Measurements from ENCODE around the gene XBP1.
"Not testable (repeated sequence)": the region's sequence is repeated elsewhere in the genome, so short reads cannot be mapped to it uniquely, and the experiment has no call there.

The XBP1 gene

GRCh38 chr22:28800308-28801041 lies at the start of gene XBP1:
Gene XBP1 (minus strand): TSS chr22:28800569.
- Histone ChIP-seq H3K4me3 (peak within 1 kb of the TSS; percentile 78), H3K27ac (peak within 1 kb of the TSS; percentile 43), H3K36me3 (ENCODE audit: insufficient read depth, low read length) (peaks cover 25% of the 10 kb centered on the region), H3K9ac (ENCODE audit: insufficient read length) (peak within 1 kb of the TSS; percentile 87), H3K9me3 (ENCODE audit: low read depth, low read length) (no peaks in the 10 kb centered on the region)
- no peak for DNase-seq (ENCODE audit: low read depth, low spot score)
- no peak for TF ChIP-seq FOXP2 (optimal IDR thresholded peaks at IDR 0.05; ENCODE audit: control extremely low read depth, extremely low read length, insufficient read depth)
- peak; percentile 71 for TF ChIP-seq POLR2AphosphoS5 (IDR thresholded peaks at IDR 0.05; ENCODE audit: borderline replicate concordance, low read depth, low read length)
- TF ChIP-seq EZH2 (IDR thresholded peaks at IDR 0.05), result no peak

DNA sequence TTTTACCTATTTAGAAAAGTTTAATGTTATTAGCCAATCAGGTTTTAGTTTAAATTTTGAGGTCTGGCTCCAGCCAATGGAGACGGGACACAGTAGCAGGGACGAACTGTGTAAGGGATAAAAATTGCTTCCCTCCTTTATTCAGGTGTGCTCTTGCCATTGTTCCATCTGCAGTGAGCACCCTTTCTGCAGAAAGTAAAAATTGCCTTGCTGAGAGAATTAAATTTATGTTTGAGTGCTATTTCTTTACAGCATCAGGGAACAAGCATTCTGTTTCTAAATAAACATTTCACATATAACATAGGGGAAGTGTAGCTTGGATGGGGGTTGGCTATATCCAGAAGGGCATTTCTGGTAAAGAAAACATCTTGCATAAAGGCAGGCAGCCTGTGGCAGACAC lies 46.6 kb upstream of the XBP1 start:
- no peak for DNase-seq (ENCODE audit: low read depth, low spot score)
- H3K9me3 ChIP-seq (ENCODE audit: low read depth, low read length), result no peaks in the 10 kb centered on the region
- no peak overlapping the region for H3K9ac ChIP-seq (ENCODE audit: insufficient read length)
- no peak overlapping the region for H3K27ac ChIP-seq
- no peaks in the 10 kb centered on the region for H3K36me3 ChIP-seq (ENCODE audit: insufficient read depth, low read length)
- H3K4me3 ChIP-seq, result no peak overlapping the region
- no peak for TF ChIP-seq POLR2AphosphoS5 (IDR thresholded peaks at IDR 0.05; ENCODE audit: borderline replicate concordance, low read depth, low read length)
- TF ChIP-seq EZH2 (IDR thresholded peaks at IDR 0.05), result no peak
- no peak for TF ChIP-seq FOXP2 (optimal IDR thresholded peaks at IDR 0.05; ENCODE audit: control extremely low read depth, extremely low read length, insufficient read depth)

DNA sequence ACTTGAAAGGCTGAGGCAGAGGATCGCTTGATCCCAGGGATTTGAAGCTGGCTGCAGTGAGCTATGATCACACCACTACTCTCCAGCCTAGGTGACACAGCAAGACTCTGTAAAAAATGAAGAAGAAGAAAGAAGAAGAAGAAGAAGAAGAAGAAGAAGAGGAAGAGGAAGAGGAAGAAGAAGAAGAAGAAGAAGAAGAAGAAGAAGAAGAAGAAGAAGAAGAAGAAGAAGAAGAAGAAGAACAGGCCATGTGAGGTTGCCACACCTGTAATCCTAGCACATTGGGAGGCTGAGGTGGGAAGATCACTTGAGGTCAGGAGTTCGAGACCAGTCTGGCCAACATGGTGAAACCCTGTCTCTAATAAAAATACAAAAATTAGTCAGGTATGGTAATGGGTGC lies 43.9 kb upstream of the XBP1 start:
- H3K9me3 ChIP-seq (ENCODE audit: low read depth, low read length); H3K9ac ChIP-seq (ENCODE audit: insufficient read length); H3K4me3 ChIP-seq; H3K36me3 ChIP-seq (ENCODE audit: insufficient read depth, low read length); H3K27ac ChIP-seq; DNase-seq (ENCODE audit: low read depth, low spot score): not testable (repeated sequence)

DNA sequence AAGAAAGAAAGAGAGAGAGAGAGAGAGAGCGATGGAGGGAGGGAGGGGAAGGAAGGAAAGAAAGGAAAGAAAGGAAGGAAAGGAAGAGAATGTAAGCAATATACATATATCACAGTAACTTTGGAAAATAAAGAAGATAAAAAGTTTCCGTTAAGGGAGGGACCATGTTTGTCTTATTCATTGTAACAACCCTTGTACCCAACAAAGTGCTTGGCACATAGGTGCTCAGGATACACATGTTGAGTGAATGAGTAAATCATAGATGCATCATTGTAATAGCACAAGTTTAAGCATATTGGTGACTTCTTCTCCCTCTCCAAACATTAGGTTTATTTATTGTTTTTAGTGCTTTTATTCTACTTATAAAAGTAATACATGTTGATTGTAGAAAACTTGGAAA lies 43.3 kb upstream of the XBP1 start:
- Histone ChIP-seq H3K9me3 (ENCODE audit: low read depth, low read length) (no peaks in the 10 kb centered on the region), H3K4me3 (no peak overlapping the region), H3K36me3 (ENCODE audit: insufficient read depth, low read length) (no peaks in the 10 kb centered on the region), H3K27ac (no peak overlapping the region), H3K9ac (ENCODE audit: insufficient read length) (no peak overlapping the region)
- TF ChIP-seq FOXP2 (optimal IDR thresholded peaks at IDR 0.05; ENCODE audit: control extremely low read depth, extremely low read length, insufficient read depth), result no peak
- no peak for TF ChIP-seq POLR2AphosphoS5 (IDR thresholded peaks at IDR 0.05; ENCODE audit: borderline replicate concordance, low read depth, low read length)
- TF ChIP-seq EZH2 (IDR thresholded peaks at IDR 0.05), result no peak
- DNase-seq (ENCODE audit: low read depth, low spot score), result no peak

GRCh38 chr22:28841111-28841510 lies 40.7 kb upstream of the XBP1 start:
- Histone ChIP-seq H3K4me3 (no peak overlapping the region), H3K27ac (no peak overlapping the region), H3K9ac (ENCODE audit: insufficient read length) (no peak overlapping the region), H3K36me3 (ENCODE audit: insufficient read depth, low read length) (no peaks in the 10 kb centered on the region), H3K9me3 (ENCODE audit: low read depth, low read length) (no peaks in the 10 kb centered on the region)
- no peak for DNase-seq (ENCODE audit: low read depth, low spot score)
- no peak for TF ChIP-seq FOXP2 (optimal IDR thresholded peaks at IDR 0.05; ENCODE audit: control extremely low read depth, extremely low read length, insufficient read depth)
- no peak for TF ChIP-seq EZH2 (IDR thresholded peaks at IDR 0.05)
- TF ChIP-seq POLR2AphosphoS5 (IDR thresholded peaks at IDR 0.05; ENCODE audit: borderline replicate concordance, low read depth, low read length), result no peak

- Histone ChIP-seq H3K36me3 (ENCODE audit: insufficient read depth, low read length) (no peaks in the 10 kb centered on the region), H3K4me3 (no peak overlapping the region), H3K27ac (no peak overlapping the region), H3K9ac (ENCODE audit: insufficient read length) (no peak overlapping the region), H3K9me3 (ENCODE audit: low read depth, low read length) (no peaks in the 10 kb centered on the region)
- TF ChIP-seq POLR2AphosphoS5 (IDR thresholded peaks at IDR 0.05; ENCODE audit: borderline replicate concordance, low read depth, low read length), result no peak
- no peak for TF ChIP-seq FOXP2 (optimal IDR thresholded peaks at IDR 0.05; ENCODE audit: control extremely low read depth, extremely low read length, insufficient read depth)
- no peak for TF ChIP-seq EZH2 (IDR thresholded peaks at IDR 0.05)
- no peak for DNase-seq (ENCODE audit: low read depth, low spot score)
Measured at GRCh38 chr22:28838971-28839370, 38.6 kb upstream of the XBP1 start.

DNA sequence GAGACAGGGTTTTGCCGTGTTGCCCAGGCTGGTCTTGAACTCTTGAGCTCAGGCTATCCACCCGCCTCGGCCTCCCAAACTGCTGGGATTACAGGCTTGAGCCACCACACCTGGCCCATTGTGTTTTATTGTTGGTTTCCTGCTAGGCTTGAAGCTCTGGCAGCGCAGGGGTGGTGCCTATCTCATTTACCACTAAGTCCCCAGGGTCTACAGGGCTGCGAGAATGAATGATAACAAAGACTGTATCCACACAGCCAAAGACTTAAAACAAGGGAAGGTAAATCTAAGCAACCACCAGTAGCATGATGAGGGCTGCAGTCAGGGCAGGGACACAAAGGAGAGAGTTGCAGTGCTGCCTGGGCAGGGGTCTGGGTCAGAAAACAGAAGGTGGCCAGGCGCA lies 37.3 kb upstream of the XBP1 start:
- DNase-seq (ENCODE audit: low read depth, low spot score), result no peak
- H3K9me3 ChIP-seq (ENCODE audit: low read depth, low read length), result no peaks in the 10 kb centered on the region
- no peak overlapping the region for H3K4me3 ChIP-seq
- no peak overlapping the region for H3K27ac ChIP-seq
- no peaks in the 10 kb centered on the region for H3K36me3 ChIP-seq (ENCODE audit: insufficient read depth, low read length)
- TF ChIP-seq FOXP2 (optimal IDR thresholded peaks at IDR 0.05; ENCODE audit: control extremely low read depth, extremely low read length, insufficient read depth), result no peak
- no peak for TF ChIP-seq POLR2AphosphoS5 (IDR thresholded peaks at IDR 0.05; ENCODE audit: borderline replicate concordance, low read depth, low read length)
- no peak for TF ChIP-seq EZH2 (IDR thresholded peaks at IDR 0.05)
- no peak overlapping the region for H3K9ac ChIP-seq (ENCODE audit: insufficient read length)

GRCh38 chr22:28835630-28836189 lies 35.3 kb upstream of the XBP1 start:
- DNase-seq (ENCODE audit: low read depth, low spot score), result no peak
- Histone ChIP-seq H3K9me3 (ENCODE audit: low read depth, low read length) (no peaks in the 10 kb centered on the region), H3K27ac (no peak overlapping the region), H3K36me3 (ENCODE audit: insufficient read depth, low read length) (no peaks in the 10 kb centered on the region), H3K4me3 (no peak overlapping the region), H3K9ac (ENCODE audit: insufficient read length) (no peak overlapping the region)
- TF ChIP-seq EZH2 (IDR thresholded peaks at IDR 0.05) (no peak), POLR2AphosphoS5 (IDR thresholded peaks at IDR 0.05; ENCODE audit: borderline replicate concordance, low read depth, low read length) (no peak), FOXP2 (optimal IDR thresholded peaks at IDR 0.05; ENCODE audit: control extremely low read depth, extremely low read length, insufficient read depth) (no peak)
